K562 (cell line): Measurements from ENCODE around the gene B3GNT7. TPM values are rescaled to one million over a fixed set of nuclear protein-coding genes. Genes with fewer than 3 reads are reported as not detected.

Source experiments
- MGA ChIP-seq: fragments of 450-650 bp; IDR thresholded peaks from 2 replicates; pipeline ENCODE4 v1.6.1; 2016; ENCODE audit warnings: mild to moderate bottlenecking, moderate library complexity
- USF2 ChIP-seq: sonication (generic); formaldehyde crosslinking; IDR thresholded peaks from 2 replicates; pipeline ENCODE4 v1.5.0; 2020; ENCODE audit warnings: missing genetic modification reagents
- polyA plus RNA-seq, 8 experiments: library from polyadenylated mRNA; depleted of rRNA in 4 of 8; stranded (reverse) in 5 of 8; unstranded in 3 of 8; fragments of >200 nt; fragmentation: Nextera tagmentation in 2 of 8; fragmentation: Illumina TruSeq in 1 of 8; extraction: Ambion mirVana in 2 of 8; extraction: Trizol in 1 of 8; gene quantifications; 2 replicates each; pipeline versions ENCODE4 v1.2.1 to v1.2.3, GENCODE V29; 2011 to 2014; ENCODE audit warnings: inconsistent platforms in 1 of 8, missing spikeins in 1 of 8
- total RNA-seq, 7 experiments: library from RNA; depleted of rRNA in 6 of 7; stranded (reverse); fragments of >200 nt in 6 of 7; fragmentation: Illumina TruSeq in 2 of 7; extraction: Trizol in 2 of 7; gene quantifications; 2 replicates each; pipeline versions ENCODE4 v1.2.1 to v1.2.3, GENCODE V29; 2011 to 2021; ENCODE audit warnings: low replicate concordance in 1 of 7

B3GNT7 gene
- total and polyA plus RNA-seq, 9 of the 15 experiments (the other 6 are each of a cell fraction or from before 2014, with no cell fraction given), result 0.20 TPM; not detected in 8

GRCh38 chr2:231411237-231411636, 15.7 kb downstream of the B3GNT7 start (continued):
- TF ChIP-seq USF2 (CRISPR knock-in tag), result no peak
- no peak for TF ChIP-seq MGA
